ENCODE measurements around the gene MYL12B.

The MYL12B gene

GRCh38 chr18:3293196-3293951 lies 31.4 kb downstream of the MYL12B start:
- POLR2A ChIA-PET: no interaction called here
- no peak for DNase-seq (ENCODE audit: low read depth, low spot score)
- CTCF ChIA-PET: interaction anchor here (0.7 to 2.9 kb wide), 4 partner anchors 9 to 373 kb away, joined by 3 to 15 read pairs (median 8); no protein-coding TSS in a partner anchor
- no peak for TF ChIP-seq CTCF (IDR thresholded peaks at IDR 0.05; ENCODE audit: insufficient read depth, low read length, missing control alignments)
- no peak overlapping the region for H3K4me3 ChIP-seq (ENCODE audit: low read depth, low read length)

- CTCF ChIA-PET: interaction anchor here (0.7 to 2.9 kb wide), 7 partner anchors 12 to 704 kb away, joined by 3 to 15 read pairs (median 4); no protein-coding TSS in a partner anchor
- H3K4me3 ChIP-seq (ENCODE audit: low read depth, low read length): no peak overlapping the region
- DNase-seq (ENCODE audit: low read depth, low spot score): no peak
- no peak for TF ChIP-seq CTCF (IDR thresholded peaks at IDR 0.05; ENCODE audit: insufficient read depth, low read length, missing control alignments)
- POLR2A ChIA-PET: no interaction called here
Measured at GRCh38 chr18:3294435-3295080, 32.6 kb downstream of the MYL12B start.

GRCh38 chr18:3297025-3297984 lies 35.4 kb downstream of the MYL12B start:
- DNase-seq (ENCODE audit: low read depth, low spot score): no peak
- POLR2A ChIA-PET: interaction anchor here (0.7 to 2.0 kb wide), 2 partner anchors 166 to 306 kb away, joined by 3 to 5 read pairs; no protein-coding TSS in a partner anchor
- H3K4me3 ChIP-seq (ENCODE audit: low read depth, low read length): peak overlapping the region; percentile 61
- peak; percentile 52 for TF ChIP-seq CTCF (IDR thresholded peaks at IDR 0.05; ENCODE audit: insufficient read depth, low read length, missing control alignments)
- CTCF ChIA-PET: interaction anchor here (0.6 to 2.1 kb wide), 15 partner anchors 9 to 572 kb away, joined by 3 to 12 read pairs (median 5); no protein-coding TSS in a partner anchor

- no peak for DNase-seq (ENCODE audit: low read depth, low spot score)
- no peak overlapping the region for H3K4me3 ChIP-seq (ENCODE audit: low read depth, low read length)
- no peak for TF ChIP-seq CTCF (IDR thresholded peaks at IDR 0.05; ENCODE audit: insufficient read depth, low read length, missing control alignments)
- CTCF ChIA-PET: no interaction called here
- POLR2A ChIA-PET: no interaction called here
Measured at GRCh38 chr18:3304832-3305231, 42.9 kb downstream of the MYL12B start.

- H3K4me3 ChIP-seq (ENCODE audit: low read depth, low read length): no peak overlapping the region
- peak; percentile 89 for DNase-seq (ENCODE audit: low read depth, low spot score)
- ChIA-PET CTCF (interaction anchor here (1.3 kb wide), 1 partner anchor 361 kb away, joined by 5 read pairs; no protein-coding TSS in a partner anchor), POLR2A (no interaction called here)
- TF ChIP-seq CTCF (IDR thresholded peaks at IDR 0.05; ENCODE audit: insufficient read depth, low read length, missing control alignments): no peak
Measured at GRCh38 chr18:3305354-3305762, 43.4 kb downstream of the MYL12B start.

All from AG04449 (cell line).